ENCODE results near the gene ATG12. TPM values are rescaled to one million over a fixed set of nuclear protein-coding genes. Genes with fewer than 3 reads are reported as not detected.
"Not testable (repeated sequence)": the region's sequence is repeated elsewhere in the genome, so short reads cannot be mapped to it uniquely, and the experiment has no call there.

ATG12 gene
- total RNA-seq, 4 donors from 2014 or later: 37.1 to 46.1 (median 41.8) TPM

- TF ChIP-seq POLR2A (IDR thresholded peaks at IDR 0.05) (no peak), CTCF (IDR thresholded peaks at IDR 0.05) (no peak)
- H3K27me3 ChIP-seq: no peaks in the 10 kb centered on the region
- DNase-seq: no peak
- no peak overlapping the region for H3K27ac ChIP-seq
- H3K4me3 ChIP-seq: no peak overlapping the region
- no peaks in the 10 kb centered on the region for H3K4me1 ChIP-seq
- peaks cover 0 to 45% (median 0%) of the 10 kb centered on the region in 3 donors for H3K36me3 ChIP-seq
- H3K9me3 ChIP-seq: peaks cover 0 to 3% (median 0%) of the 10 kb centered on the region in 4 donors
Observed at GRCh38 chr5:115829913-115830312, 11.5 kb downstream of the ATG12 start.

GRCh38 chr5:115825948-115826347 is 15.4 kb downstream of the ATG12 start:
- Histone ChIP-seq H3K4me3 (no peak overlapping the region), H3K36me3 (peaks cover 0 to 24% (median 0%) of the 10 kb centered on the region in 3 donors), H3K4me1 (no peaks in the 10 kb centered on the region), H3K9me3 (peaks cover 0 to 3% (median 0%) of the 10 kb centered on the region in 4 donors), H3K27me3 (no peaks in the 10 kb centered on the region), H3K27ac (no peak overlapping the region)
- TF ChIP-seq CTCF (IDR thresholded peaks at IDR 0.05) (no peak), POLR2A (IDR thresholded peaks at IDR 0.05) (no peak)
- DNase-seq: no peak

GRCh38 chr5:115824983-115825382 is 16.4 kb downstream of the ATG12 start:
- H3K4me1 ChIP-seq, H3K9me3 ChIP-seq, DNase-seq, H3K4me3 ChIP-seq, H3K27me3 ChIP-seq, H3K27ac ChIP-seq: not testable (repeated sequence)
- peaks cover 0 to 20% (median 0%) of the 10 kb centered on the region in 3 donors for H3K36me3 ChIP-seq

GRCh38 chr5:115820846-115821245 is 20.5 kb downstream of the ATG12 start:
- peaks cover 0 to 9% of the 10 kb centered on the region in 2 donors for H3K27me3 ChIP-seq
- no peak overlapping the region for H3K27ac ChIP-seq
- no peak for DNase-seq
- TF ChIP-seq POLR2A (IDR thresholded peaks at IDR 0.05) (no peak), CTCF (IDR thresholded peaks at IDR 0.05) (no peak)
- peaks cover 0 to under 1% (median 0%) of the 10 kb centered on the region in 4 donors for H3K9me3 ChIP-seq
- no peaks in the 10 kb centered on the region for H3K36me3 ChIP-seq
- peaks cover 0 to 10% (median 0%) of the 10 kb centered on the region in 4 donors for H3K4me1 ChIP-seq
- no peak overlapping the region for H3K4me3 ChIP-seq

- Histone ChIP-seq H3K27me3 (peaks cover 0 to 17% of the 10 kb centered on the region in 2 donors), H3K4me1 (peaks cover 0 to 14% (median 0%) of the 10 kb centered on the region in 4 donors), H3K4me3 (no peak overlapping the region), H3K27ac (no peak overlapping the region), H3K9me3 (no peaks in the 10 kb centered on the region), H3K36me3 (no peaks in the 10 kb centered on the region)
- TF ChIP-seq CTCF (IDR thresholded peaks at IDR 0.05) (no peak), POLR2A (IDR thresholded peaks at IDR 0.05) (no peak)
- DNase-seq: no peak
Observed at GRCh38 chr5:115818821-115819220, 22.5 kb downstream of the ATG12 start.

GRCh38 chr5:115817386-115817785 is 24.0 kb downstream of the ATG12 start:
- Histone ChIP-seq H3K27ac (no peak overlapping the region), H3K4me3 (no peak overlapping the region), H3K4me1 (peaks cover 0 to 14% (median 0%) of the 10 kb centered on the region in 4 donors), H3K27me3 (peaks cover 0 to 17% of the 10 kb centered on the region in 2 donors), H3K9me3 (no peaks in the 10 kb centered on the region), H3K36me3 (no peaks in the 10 kb centered on the region)
- TF ChIP-seq CTCF (IDR thresholded peaks at IDR 0.05) (no peak), POLR2A (IDR thresholded peaks at IDR 0.05) (no peak)
- no peak for DNase-seq

Data from Peyer's patch (tissue), 4 donors.